Loucy (cell line): ENCODE data around the gene ZPBP2.

Experiments
- H2AFZ ChIP-seq: fragments of 200-600 bp; sonication (generic); 2 replicates; pipeline ENCODE4 v1.6.0; 2016; ENCODE audit warnings: antibody characterized with exemption, mild to moderate bottlenecking, low read length, moderate library complexity
- H3F3A ChIP-seq: fragments of 200-600 bp; 2 replicates; pipeline ENCODE4 v1.6.0; 2016; ENCODE audit warnings: antibody characterized with exemption, low read depth, mild to moderate bottlenecking
- H3K27me3 ChIP-seq: fragments of 200-600 bp; sonication (generic); 2 replicates; pipeline ENCODE4 v1.6.1; 2014; ENCODE audit warnings: low read length, mild to moderate bottlenecking; ENCODE audit not compliant: insufficient read depth, poor library complexity, severe bottlenecking
- H3K36me3 ChIP-seq: fragments of 200-600 bp; sonication (generic); 2 replicates; pipeline ENCODE4 v1.6.1; 2016; ENCODE audit warnings: low read length; ENCODE audit not compliant: insufficient read depth
- H3K4me1 ChIP-seq: fragments of 200-600 bp; sonication (generic); 2 replicates; pipeline ENCODE4 v1.5.1; 2014; ENCODE audit warnings: low read length, mild to moderate bottlenecking; ENCODE audit not compliant: insufficient read depth, poor library complexity, severe bottlenecking
- H3K4me2 ChIP-seq: fragments of 200-600 bp; sonication (generic); 2 replicates; pipeline ENCODE4 v1.6.0; 2014; ENCODE audit warnings: antibody characterized with exemption, low read length, low read depth, mild to moderate bottlenecking; ENCODE audit not compliant: poor library complexity, severe bottlenecking
- H3K4me3 ChIP-seq: fragments of 200-600 bp; sonication (generic); 2 replicates; pipeline ENCODE4 v1.5.1; 2014; ENCODE audit warnings: low read length, mild to moderate bottlenecking, mixed read lengths; ENCODE audit not compliant: poor library complexity, severe bottlenecking
- H3K79me2 ChIP-seq: fragments of 200-600 bp; sonication (generic); 2 replicates; pipeline ENCODE4 v1.6.1; 2014; ENCODE audit warnings: low read length; ENCODE audit not compliant: insufficient read depth
- H3K9ac ChIP-seq: fragments of 200-600 bp; sonication (generic); 2 replicates; pipeline ENCODE4 v1.6.0; 2014; ENCODE audit warnings: mild to moderate bottlenecking, low read depth, low read length, moderate library complexity; ENCODE audit not compliant: poor library complexity, severe bottlenecking
- H3K9me2 ChIP-seq: fragments of 200-600 bp; sonication (generic); replicated peaks from 2 replicates; pipeline ENCODE4 v1.6.1; 2016; ENCODE audit warnings: low read depth, low read length, mixed read lengths
- H3K9me3 ChIP-seq: fragments of 200-600 bp; sonication (generic); 2 replicates; pipeline ENCODE4 v1.6.1; 2014; ENCODE audit warnings: mild to moderate bottlenecking, antibody characterized with exemption, low read length, low read depth; ENCODE audit not compliant: insufficient read depth
- H4K20me1 ChIP-seq: fragments of 200-600 bp; sonication (generic); 2 replicates; pipeline ENCODE4 v1.6.0; 2014; ENCODE audit warnings: antibody characterized with exemption, low read length, mild to moderate bottlenecking; ENCODE audit not compliant: insufficient read depth, poor library complexity, severe bottlenecking
- EZH2phosphoT487 ChIP-seq: fragments of 200-600 bp; IDR thresholded peaks from 2 replicates; pipeline ENCODE4 v1.6.1; 2018; ENCODE audit warnings: antibody characterized with exemption, mild to moderate bottlenecking, moderate library complexity, borderline replicate concordance
- TF ChIP-seq, protein P1 (sequence below): fragments of 200-600 bp; sonication (generic); conservative IDR thresholded peaks from 2 replicates; pipeline ENCODE4 v1.5.1; 2014; ENCODE audit warnings: mild to moderate bottlenecking, antibody characterized with exemption, low read length

The ZPBP2 gene

DNA sequence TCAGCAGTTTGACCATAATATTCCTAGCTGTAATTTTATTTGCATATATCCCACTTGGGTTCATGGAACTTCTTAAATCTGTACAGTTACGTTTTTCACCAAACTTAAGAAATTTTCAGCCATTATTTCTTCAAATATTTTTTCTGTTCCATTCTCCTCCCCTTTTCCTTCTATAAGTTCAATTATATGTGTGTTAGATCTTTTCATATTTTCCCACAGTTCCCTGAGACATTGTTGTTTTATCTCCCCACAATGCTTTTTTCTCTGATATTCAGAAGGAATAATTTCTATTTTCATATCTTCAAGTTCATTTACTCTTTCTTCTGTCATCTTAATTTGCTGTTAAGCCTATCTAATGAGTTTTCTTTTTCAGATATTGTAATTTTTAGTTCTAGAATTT is 29.9 kb upstream of the ZPBP2 start:
- no peaks in the 10 kb centered on the region; the same call in 1 of the 2 replicates for H3K9me3 ChIP-seq
- H2AFZ ChIP-seq: no peak overlapping the region
- no peaks in the 10 kb centered on the region for H3K4me1 ChIP-seq
- H3K79me2 ChIP-seq: no peaks in the 10 kb centered on the region
- no peaks in the 10 kb centered on the region for H3K36me3 ChIP-seq
- H4K20me1 ChIP-seq: no peaks in the 10 kb centered on the region
- H3K4me3 ChIP-seq: no peak overlapping the region
- H3F3A ChIP-seq: no peaks in the 10 kb centered on the region
- no peak overlapping the region for H3K4me2 ChIP-seq
- no peaks in the 10 kb centered on the region for H3K27me3 ChIP-seq
- no peak overlapping the region for H3K9ac ChIP-seq
- no peaks in the 10 kb centered on the region for H3K9me2 ChIP-seq
- TF ChIP-seq, protein P1, sequence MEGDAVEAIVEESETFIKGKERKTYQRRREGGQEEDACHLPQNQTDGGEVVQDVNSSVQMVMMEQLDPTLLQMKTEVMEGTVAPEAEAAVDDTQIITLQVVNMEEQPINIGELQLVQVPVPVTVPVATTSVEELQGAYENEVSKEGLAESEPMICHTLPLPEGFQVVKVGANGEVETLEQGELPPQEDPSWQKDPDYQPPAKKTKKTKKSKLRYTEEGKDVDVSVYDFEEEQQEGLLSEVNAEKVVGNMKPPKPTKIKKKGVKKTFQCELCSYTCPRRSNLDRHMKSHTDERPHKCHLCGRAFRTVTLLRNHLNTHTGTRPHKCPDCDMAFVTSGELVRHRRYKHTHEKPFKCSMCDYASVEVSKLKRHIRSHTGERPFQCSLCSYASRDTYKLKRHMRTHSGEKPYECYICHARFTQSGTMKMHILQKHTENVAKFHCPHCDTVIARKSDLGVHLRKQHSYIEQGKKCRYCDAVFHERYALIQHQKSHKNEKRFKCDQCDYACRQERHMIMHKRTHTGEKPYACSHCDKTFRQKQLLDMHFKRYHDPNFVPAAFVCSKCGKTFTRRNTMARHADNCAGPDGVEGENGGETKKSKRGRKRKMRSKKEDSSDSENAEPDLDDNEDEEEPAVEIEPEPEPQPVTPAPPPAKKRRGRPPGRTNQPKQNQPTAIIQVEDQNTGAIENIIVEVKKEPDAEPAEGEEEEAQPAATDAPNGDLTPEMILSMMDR: no peak
- TF ChIP-seq EZH2phosphoT487: no peak

GRCh38 chr17:39838784-39839183 is 29.2 kb upstream of the ZPBP2 start:
- H3K36me3 ChIP-seq: no peaks in the 10 kb centered on the region
- no peak overlapping the region for H3K4me3 ChIP-seq
- no peaks in the 10 kb centered on the region for H3F3A ChIP-seq
- no peak overlapping the region for H3K9ac ChIP-seq
- no peaks in the 10 kb centered on the region for H3K79me2 ChIP-seq
- no peaks in the 10 kb centered on the region for H4K20me1 ChIP-seq
- H3K9me2 ChIP-seq: no peaks in the 10 kb centered on the region
- no peaks in the 10 kb centered on the region for H3K4me1 ChIP-seq
- no peaks in the 10 kb centered on the region; the same call in 1 of the 2 replicates for H3K9me3 ChIP-seq
- H2AFZ ChIP-seq: no peak overlapping the region
- H3K4me2 ChIP-seq: no peak overlapping the region
- TF ChIP-seq, protein P1: no peak
- no peak for TF ChIP-seq EZH2phosphoT487
- no peaks in the 10 kb centered on the region for H3K27me3 ChIP-seq

- Histone ChIP-seq H3K9ac (no peak overlapping the region), H3K9me2 (no peaks in the 10 kb centered on the region), H2AFZ (no peak overlapping the region), H3K79me2 (no peaks in the 10 kb centered on the region), H3K4me2 (no peak overlapping the region), H3K9me3 (no peaks in the 10 kb centered on the region; the same call in 1 of the 2 replicates), H3K27me3 (peaks cover 9% of the 10 kb centered on the region), H3F3A (no peaks in the 10 kb centered on the region), H3K4me3 (no peak overlapping the region), H3K36me3 (no peaks in the 10 kb centered on the region), H3K4me1 (no peaks in the 10 kb centered on the region), H4K20me1 (no peaks in the 10 kb centered on the region)
- no peak for TF ChIP-seq EZH2phosphoT487
- TF ChIP-seq, protein P1: no peak
These were observed 26.8 kb upstream of the ZPBP2 start for GRCh38 chr17:39841134-39841683.
